IgD-negative memory B cell (primary cell): ENCODE data around the gene YY2. TPM values are rescaled to one million over a fixed set of nuclear protein-coding genes. Genes with fewer than 3 reads are reported as not detected.

ENCODE experiments used
- polyA plus RNA-seq: library from polyadenylated mRNA; unstranded; fragments of 300-500 nt; fragmentation: Illumina TruSeq; gene quantifications from one replicate; pipeline ENCODE4 v1.2.3, GENCODE V29; 2021

The YY2 gene
- polyA plus RNA-seq, 1 donor from 2014 or later = 0.43 TPM

Other genes starting within 250 kb of the YY2 start
- 0.83 TPM for gene KLHL34, start 197.7 kb upstream of the YY2 start, polyA plus RNA-seq
- gene SMPX, start 97.9 kb upstream of the YY2 start, polyA plus RNA-seq = not detected
- 3.5 TPM for gene MBTPS2, start 16.4 kb upstream of the YY2 start, polyA plus RNA-seq
- 53.0 TPM for gene SMS, start 84.7 kb downstream of the YY2 start, polyA plus RNA-seq
- gene PHEX, start 176.3 kb downstream of the YY2 start, polyA plus RNA-seq = 0.11 TPM